HFFc6 (cell line): ENCODE measurements around the gene SLC25A38. TPM values are rescaled to one million over a fixed set of nuclear protein-coding genes. Genes with fewer than 3 reads are reported as not detected.

ENCODE experiments used
- DNase-seq: peaks from one replicate; pipeline ENCODE4 v3.0.0-alpha.2; 2018
- H3K27ac Mint-ChIP-seq: 2 replicates; pipeline ENCODE4 v1.8.0; 2020; ENCODE audit warnings: mild to moderate bottlenecking, mixed read lengths
- H3K27me3 Mint-ChIP-seq: 2 replicates; pipeline ENCODE4 v1.8.0; 2021; ENCODE audit warnings: mild to moderate bottlenecking, moderate library complexity, mixed read lengths; ENCODE audit not compliant: insufficient read depth
- H3K36me3 Mint-ChIP-seq: 2 replicates; pipeline ENCODE4 v1.8.0; 2021; ENCODE audit warnings: low read depth, mixed read lengths
- H3K4me1 Mint-ChIP-seq: 2 replicates; pipeline ENCODE4 v1.8.0; 2020; ENCODE audit warnings: low read depth, mixed read lengths
- H3K4me3 Mint-ChIP-seq: 2 replicates; pipeline ENCODE4 v1.8.0; 2020; ENCODE audit warnings: mild to moderate bottlenecking, moderate library complexity, mixed read lengths
- H3K9me3 Mint-ChIP-seq: 2 replicates; pipeline ENCODE4 v1.8.0; 2020; ENCODE audit warnings: mild to moderate bottlenecking, mixed read lengths
- total RNA-seq, 6 experiments: library from RNA; stranded (reverse); fragmentation: NEBNext Ultra II Directional; extraction: Animal tissue kit (Norgen Biotek cat#: 25700); gene quantifications; 2 replicates in 1 of 6; 3 replicates in 5 of 6; pipeline ENCODE4 v1.2.3, GENCODE V29; 2021
- TF ChIP-seq, protein P1 (sequence below): fragments of 200-600 bp; sonication (generic); IDR thresholded peaks from 2 replicates; pipeline ENCODE4 v1.5.0; 2021; ENCODE audit warnings: antibody characterized with exemption, mild to moderate bottlenecking

The SLC25A38 gene
- total RNA-seq, 6 experiments from 2014 or later: 24.8 to 32.4 (median 27.9) TPM

DNA sequence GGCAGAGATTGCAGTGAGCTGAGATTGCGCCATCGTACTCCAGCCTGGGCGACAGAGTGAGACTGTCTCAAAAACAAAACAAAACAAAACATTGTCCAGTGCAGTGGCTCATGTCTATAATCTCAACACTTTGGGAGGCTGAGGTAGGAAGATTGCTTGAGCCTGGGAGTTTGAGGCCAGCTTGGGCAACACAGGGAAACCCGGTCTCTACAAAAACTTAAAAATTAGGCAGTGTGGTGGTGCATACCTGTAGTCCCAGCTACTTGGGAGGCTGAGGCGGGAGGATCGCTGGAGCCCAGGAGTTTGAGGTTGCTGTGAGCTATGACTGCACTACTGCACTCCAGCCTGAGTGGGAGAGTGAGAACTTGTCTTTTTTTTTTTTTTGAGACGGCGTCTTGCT lies 57.1 kb downstream of the SLC25A38 start:
- Mint-ChIP-seq H3K36me3 (no peaks in the 10 kb centered on the region), H3K4me1 (peaks cover 10% of the 10 kb centered on the region), H3K4me3 (no peak overlapping the region), H3K27me3 (peaks cover 4% of the 10 kb centered on the region), H3K9me3 (no peaks in the 10 kb centered on the region), H3K27ac (no peak overlapping the region)
- TF ChIP-seq, protein P1, sequence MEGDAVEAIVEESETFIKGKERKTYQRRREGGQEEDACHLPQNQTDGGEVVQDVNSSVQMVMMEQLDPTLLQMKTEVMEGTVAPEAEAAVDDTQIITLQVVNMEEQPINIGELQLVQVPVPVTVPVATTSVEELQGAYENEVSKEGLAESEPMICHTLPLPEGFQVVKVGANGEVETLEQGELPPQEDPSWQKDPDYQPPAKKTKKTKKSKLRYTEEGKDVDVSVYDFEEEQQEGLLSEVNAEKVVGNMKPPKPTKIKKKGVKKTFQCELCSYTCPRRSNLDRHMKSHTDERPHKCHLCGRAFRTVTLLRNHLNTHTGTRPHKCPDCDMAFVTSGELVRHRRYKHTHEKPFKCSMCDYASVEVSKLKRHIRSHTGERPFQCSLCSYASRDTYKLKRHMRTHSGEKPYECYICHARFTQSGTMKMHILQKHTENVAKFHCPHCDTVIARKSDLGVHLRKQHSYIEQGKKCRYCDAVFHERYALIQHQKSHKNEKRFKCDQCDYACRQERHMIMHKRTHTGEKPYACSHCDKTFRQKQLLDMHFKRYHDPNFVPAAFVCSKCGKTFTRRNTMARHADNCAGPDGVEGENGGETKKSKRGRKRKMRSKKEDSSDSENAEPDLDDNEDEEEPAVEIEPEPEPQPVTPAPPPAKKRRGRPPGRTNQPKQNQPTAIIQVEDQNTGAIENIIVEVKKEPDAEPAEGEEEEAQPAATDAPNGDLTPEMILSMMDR: no peak
- no peak for DNase-seq

DNA sequence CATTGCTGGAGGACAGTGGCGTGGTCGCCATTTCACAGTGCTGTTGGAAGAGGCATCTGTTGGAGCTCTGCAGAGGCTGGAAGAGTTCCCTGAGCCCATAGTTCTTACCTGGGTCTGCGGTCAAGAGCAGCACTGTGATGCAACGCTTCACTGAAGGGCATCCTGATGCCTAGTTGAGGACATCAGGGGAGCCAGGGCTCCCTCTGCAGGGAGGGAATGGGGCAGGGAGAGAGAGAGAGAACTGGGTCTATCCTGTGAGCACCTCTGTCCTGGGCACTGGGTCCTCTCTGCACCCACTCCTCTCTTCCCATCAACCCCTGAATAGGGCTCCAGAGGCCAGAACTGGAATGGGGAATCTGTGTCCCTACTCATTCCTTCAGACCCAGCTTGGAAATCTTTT lies 60.4 kb downstream of the SLC25A38 start:
- TF ChIP-seq, protein P1: peak; percentile 29; the same call in 1 of the 2 replicates
- H3K27me3 Mint-ChIP-seq: peaks cover 4% of the 10 kb centered on the region; the same call in 1 of the 2 replicates
- no peaks in the 10 kb centered on the region for H3K9me3 Mint-ChIP-seq
- DNase-seq: no peak
- peaks cover 15% of the 10 kb centered on the region for H3K4me1 Mint-ChIP-seq
- no peaks in the 10 kb centered on the region for H3K36me3 Mint-ChIP-seq
- H3K4me3 Mint-ChIP-seq: no peak overlapping the region
- H3K27ac Mint-ChIP-seq: no peak overlapping the region

DNA sequence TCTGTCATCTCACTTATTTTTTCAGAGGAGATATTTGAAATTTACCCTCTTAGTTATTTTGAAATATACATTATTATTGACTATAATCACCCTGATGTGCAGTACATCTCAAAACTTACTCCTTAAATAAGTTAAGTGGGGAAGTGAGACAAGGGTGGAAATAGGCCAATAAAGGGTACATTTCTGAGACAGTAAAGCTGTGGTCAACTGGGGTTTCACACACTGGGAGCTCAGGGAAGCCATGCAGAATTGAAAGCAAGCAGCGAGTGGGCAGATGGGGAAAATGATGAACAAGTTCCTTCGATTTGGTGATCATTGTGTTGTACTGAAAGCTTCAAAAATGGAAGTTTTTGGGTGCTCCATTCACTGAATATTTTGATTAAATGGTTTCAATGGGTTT lies 62.8 kb downstream of the SLC25A38 start:
- DNase-seq: no peak
- Mint-ChIP-seq H3K27ac (no peak overlapping the region), H3K27me3 (peaks cover 4% of the 10 kb centered on the region; the same call in 1 of the 2 replicates), H3K4me3 (no peak overlapping the region), H3K36me3 (no peaks in the 10 kb centered on the region), H3K9me3 (no peaks in the 10 kb centered on the region), H3K4me1 (peaks cover 8% of the 10 kb centered on the region)
- TF ChIP-seq, protein P1: no peak

DNA sequence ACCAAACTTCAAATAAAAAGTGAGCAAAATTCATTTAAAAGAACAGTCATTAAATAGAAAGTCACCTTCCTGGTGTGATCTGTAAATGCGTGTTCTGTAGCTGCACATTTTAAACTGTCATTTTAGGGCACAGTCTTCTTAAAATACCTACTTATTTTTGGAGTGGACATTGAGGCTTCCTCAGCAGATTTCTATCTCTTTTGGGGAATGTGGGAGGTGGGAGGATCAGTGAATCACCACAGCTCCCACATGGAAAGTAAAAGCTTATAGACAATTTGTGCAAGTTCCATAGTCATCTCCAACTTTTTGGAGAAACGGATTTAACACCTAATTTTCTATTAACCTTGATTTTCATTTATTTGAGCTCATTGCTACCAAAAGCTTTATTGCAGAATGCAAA lies 63.3 kb downstream of the SLC25A38 start:
- Mint-ChIP-seq H3K27me3 (peaks cover 4% of the 10 kb centered on the region; the same call in 1 of the 2 replicates), H3K27ac (no peak overlapping the region), H3K4me1 (peaks cover 8% of the 10 kb centered on the region), H3K36me3 (no peaks in the 10 kb centered on the region), H3K9me3 (no peaks in the 10 kb centered on the region), H3K4me3 (no peak overlapping the region)
- TF ChIP-seq, protein P1: no peak
- DNase-seq: no peak

Other genes with a start within 250 kb of the SLC25A38 start
- gene CSRNP1, start 229.8 kb upstream of the SLC25A38 start, total RNA-seq: 10 to 100 TPM; 10.5 to 18.2 (median 12.5) TPM
- gene XIRP1, start 190.8 kb upstream of the SLC25A38 start, total RNA-seq: not detected
- not detected for gene CX3CR1, start 103.3 kb upstream of the SLC25A38 start, total RNA-seq
- not detected for gene CCR8, start 53.7 kb upstream of the SLC25A38 start, total RNA-seq
- gene RPSA, start 23.4 kb downstream of the SLC25A38 start, total RNA-seq: 1,000 to 10,000 TPM; 1,595 to 1,900 (median 1,723) TPM
- gene MOBP, start 84.3 kb downstream of the SLC25A38 start, total RNA-seq: not detected